Cerebellar nuclear complex (tissue), 1 donor: Measurements from ENCODE around the gene CHRNE.

Experiments
- DNase-seq, 2 experiments: peaks; one replicate each; lab custom pipeline; 2025; lab: John Stamatoyannopoulos, UW

The CHRNE gene

GRCh38 chr17:4854111-4854681, 48.7 kb downstream of the CHRNE start:
- DNase-seq: peak in 1 of 2 experiments; percentile 33

DNA sequence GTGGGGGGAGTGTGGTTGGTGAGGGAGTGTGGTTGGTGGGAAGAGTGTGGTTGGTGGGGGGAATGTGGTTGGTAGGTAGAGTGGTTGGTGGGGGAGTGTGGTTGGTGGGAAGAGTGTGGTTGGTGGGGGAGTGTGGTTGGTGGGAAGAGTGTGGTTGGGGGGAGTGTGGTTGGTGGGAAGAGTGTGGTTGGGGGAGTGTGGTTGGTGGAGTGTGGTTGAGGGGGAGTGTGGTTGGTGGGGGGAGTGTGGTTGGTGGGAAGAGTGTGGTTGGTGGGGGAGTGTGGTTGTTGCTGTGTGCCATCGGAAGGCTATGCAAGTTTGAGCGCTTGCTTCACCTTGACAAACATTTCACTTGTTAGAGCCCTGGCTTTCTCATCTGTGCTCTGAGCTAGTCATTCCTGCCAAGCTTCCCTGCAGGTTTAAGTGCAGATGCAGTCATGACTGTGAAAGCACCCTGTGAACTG, 49.7 kb downstream of the CHRNE start:
- DNase-seq: no peak

DNA sequence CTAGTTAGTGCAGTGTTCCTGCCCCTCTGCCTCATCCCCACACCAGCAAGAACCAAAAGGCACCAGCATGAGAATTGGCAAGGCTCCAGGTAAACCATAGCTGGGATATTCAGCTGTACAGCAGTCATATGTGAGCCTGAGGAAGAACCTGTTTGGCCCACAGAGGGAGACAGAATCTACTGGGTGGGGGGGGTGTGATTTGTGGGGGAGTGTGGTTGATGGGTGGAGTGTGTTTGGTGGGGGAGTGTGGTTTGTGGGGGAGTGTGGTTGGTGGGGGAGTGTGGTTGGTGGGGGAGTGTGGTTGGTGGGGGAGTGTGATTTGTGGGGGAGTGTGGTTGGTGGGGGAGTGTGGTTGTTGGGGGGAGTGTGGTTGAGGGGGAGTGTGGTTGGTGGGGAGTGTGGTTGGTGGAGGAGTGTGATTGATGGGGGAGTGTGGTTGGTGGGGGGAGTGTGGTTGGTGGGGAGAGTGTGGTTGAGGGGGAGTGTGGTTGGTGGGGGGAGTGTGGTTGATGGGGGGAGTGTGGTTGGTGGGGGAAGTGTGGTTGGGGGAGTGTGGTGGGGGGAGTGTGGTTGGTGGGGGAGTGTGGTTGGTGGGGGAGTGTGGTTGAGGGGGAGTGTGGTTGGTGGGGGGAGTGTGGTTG, 50.2 kb downstream of the CHRNE start:
- DNase-seq: no peak

- no peak for DNase-seq
Measured at GRCh38 chr17:4851084-4851483, 51.8 kb downstream of the CHRNE start.

- DNase-seq: no peak
Measured at GRCh38 chr17:4850246-4850645, 52.7 kb downstream of the CHRNE start.

DNA sequence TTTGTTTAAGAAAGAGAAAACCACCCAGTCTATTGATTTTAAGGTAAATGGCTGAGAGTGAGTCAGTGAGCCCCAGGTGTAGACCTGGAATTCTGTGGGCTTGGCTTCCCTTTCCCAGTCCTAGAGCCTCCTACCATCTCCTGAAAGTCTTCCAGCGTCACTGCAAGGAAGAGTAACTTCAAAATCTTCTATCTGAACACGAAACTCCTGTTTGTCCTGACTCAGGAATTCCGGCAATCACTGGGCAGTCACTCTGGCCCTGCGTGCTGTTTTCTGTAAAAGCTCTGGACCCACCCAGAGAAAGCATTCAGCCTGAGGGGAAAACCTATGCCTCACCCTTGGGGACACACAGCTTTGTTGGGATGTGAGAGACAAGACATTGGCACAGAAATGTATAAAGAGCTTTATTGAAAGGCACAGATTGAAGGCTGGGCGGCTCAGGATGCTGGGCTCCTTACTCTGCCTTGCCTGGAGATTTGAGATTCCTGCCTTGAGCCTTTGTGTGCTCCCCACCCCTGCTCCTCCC, 53.8 kb downstream of the CHRNE start:
- no peak for DNase-seq
